Ovary (tissue), 9 donors: ENCODE data around the gene PSMC3. TPM values are rescaled to one million over a fixed set of nuclear protein-coding genes. Genes with fewer than 3 reads are reported as not detected.

ENCODE experiments used
- DNase-seq, 5 donors: peaks; one replicate each; pipeline ENCODE4 v3.0.0-alpha.2; 2019 to 2020
- H3K27ac ChIP-seq, 2 donors: fragments of 200-600 bp; one replicate each; pipeline versions ENCODE4 v1.5.1 to v1.8.0; 2019 to 2022
- H3K27me3 ChIP-seq: fragments of 200-600 bp; one replicate; pipeline ENCODE4 v1.8.0; 2022
- H3K36me3 ChIP-seq: fragments of 200-600 bp; sonication (generic); one replicate; pipeline ENCODE4 v1.5.1; 2019
- H3K4me1 ChIP-seq: one replicate; pipeline ENCODE4 v1.8.1; 2013; ENCODE audit warnings: mild to moderate bottlenecking, moderate library complexity; ENCODE audit not compliant: insufficient read depth
- H3K4me3 ChIP-seq: fragments of 200-600 bp; sonication (generic); one replicate; pipeline ENCODE4 v1.5.1; 2017
- H3K9me3 ChIP-seq, 2 donors: fragments of 200-600 bp in 1 of 2; sonication (generic) in 1 of 2; one replicate each; pipeline versions ENCODE4 v1.5.1 to v1.8.1; 2013 to 2019; ENCODE audit warnings: mild to moderate bottlenecking in 1 of 2, moderate library complexity in 1 of 2
- CTCF ChIP-seq, 3 donors: fragments of 450-650 bp in 2 of 3; fragments of 200-600 bp in 1 of 3; IDR thresholded peaks; one replicate each; pipeline versions ENCODE4 v1.5.1 to v1.8.0; 2016 to 2022; ENCODE audit warnings: antibody characterized with exemption in 3 of 3, mild to moderate bottlenecking in 1 of 3
- EP300 ChIP-seq: sonication (generic); formaldehyde crosslinking; IDR thresholded peaks from one replicate; pipeline ENCODE4 v1.6.1; 2017; ENCODE audit warnings: antibody characterized with exemption
- POLR2A ChIP-seq: fragments of 450-650 bp; IDR thresholded peaks from one replicate; pipeline ENCODE4 v1.6.1; 2017; ENCODE audit warnings: antibody characterized with exemption, mild to moderate bottlenecking, moderate library complexity
- WGBS, 3 donors: extraction: QIAGEN DNeasy Blood & Tissue Kit in 1 of 3; methylation state at CpG; one replicate each; pipeline versions ENCODE4 v1.1.5 to v1.1.7; 2013 to 2017; 5-methylcytosine and 5-hydroxymethylcytosine counted together
- intact Hi-C, 4 donors: fragments of 100-400 bp; cut with DNase I; formaldehyde crosslinking; loops; one replicate each; pipeline versions ENCODE4 v1.11.0 to v1.15.1; 2022 to 2023
- microRNA-seq, 3 donors: library from miRNA; unstranded; fragments of <30 nt; microRNA quantifications; one replicate each; pipeline versions ENCODE4 to v1.2.0, GENCODE V29; 2019 to 2020
- polyA plus RNA-seq, 2 donors: library from polyadenylated mRNA; stranded (reverse); fragments of 200-250 nt in 1 of 2; fragments of 350-450 nt in 1 of 2; fragmentation: Illumina TruSeq in 1 of 2; extraction: RNeasy Lipid Tissue Mini Kit (QIAGEN cat#74804) in 1 of 2; gene quantifications; one replicate each; pipeline ENCODE4 v1.2.3, GENCODE V29; 2013 to 2014
- small RNA-seq: library from RNA; depleted of rRNA; stranded (forward); fragments of <200 nt; gene quantifications from one replicate; pipeline ENCODE3, GENCODE V24; 2016
- total RNA-seq, 7 donors: library from RNA; depleted of rRNA in 2 of 7; stranded (reverse); fragments of >200 nt in 2 of 7; fragmentation: NEBNext Ultra II Directional in 3 of 7; extraction: Animal tissue kit (Norgen Biotek cat#: 25700) in 3 of 7; gene quantifications; one replicate each; pipeline versions ENCODE4 v1.1.0 to v1.2.4, GENCODE V29; 2016 to 2023
- donor health status: DM: no; HTN: no; CAD: no; lungs with moderate emphysema.
- donor health status: DM: no; HTN: no; CAD: no.
- donor health status: Bipolar disorder and iron deficiency.
- donor health status: DM: yes; HTN: yes; CAD: no.
- donor health status: DM: no; HTN: no; CAD: no.
- donor health status: DM: yes; HTN: yes; CAD: no.

Gene PSMC3
- total and polyA plus RNA-seq, 9 donors: 60.7 to 267 (median 87.2) TPM

- no peak for TF ChIP-seq CTCF (IDR thresholded peaks at IDR 0.05)
- TF ChIP-seq EP300: no peak
- no peak for TF ChIP-seq POLR2A
These were observed 53.8 kb downstream of the PSMC3 start for GRCh38 chr11:47372422-47372821.

DNA sequence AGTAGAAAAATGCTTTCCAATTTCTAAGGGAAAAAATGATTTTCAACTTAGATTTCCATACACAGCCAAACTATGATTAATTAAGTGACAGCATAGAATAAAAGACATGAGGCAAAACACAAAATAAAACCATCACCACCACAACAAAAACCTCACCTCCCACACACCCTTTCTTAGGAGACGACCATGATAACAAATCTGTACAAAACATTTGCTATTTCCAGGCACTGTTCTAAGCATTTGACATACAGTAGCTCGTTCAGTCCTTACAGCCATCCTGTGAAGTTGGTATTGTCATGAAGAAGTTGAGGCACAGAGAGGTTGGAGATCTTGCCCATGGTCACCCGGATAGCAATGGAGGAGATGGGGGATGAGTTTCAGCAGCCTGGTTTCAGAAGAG is 56.6 kb downstream of the PSMC3 start:
- TF ChIP-seq POLR2A (no peak), EP300 (no peak), CTCF (IDR thresholded peaks at IDR 0.05) (no peak)
- DNase-seq: no peak
- no peaks in the 10 kb centered on the region for H3K9me3 ChIP-seq
- 20 to 43% (median 33%) methylated on average over 3 of the region's 3 CpGs for WGBS, 3 donors
- H3K36me3 ChIP-seq: no peaks in the 10 kb centered on the region
- no peaks in the 10 kb centered on the region for H3K4me1 ChIP-seq
- no peak overlapping the region for H3K27ac ChIP-seq
- H3K4me3 ChIP-seq: no peak overlapping the region
- no peaks in the 10 kb centered on the region for H3K27me3 ChIP-seq
- intact Hi-C loops: loop anchor here (10.0 kb wide), 2 partner anchors 85 to 245 kb away; no protein-coding TSS in a partner anchor

More at GRCh38 chr11:47372422-47372821, 53.8 kb downstream of the PSMC3 start:
- Histone ChIP-seq H3K4me3 (no peak overlapping the region), H3K9me3 (no peaks in the 10 kb centered on the region), H3K27me3 (no peaks in the 10 kb centered on the region), H3K4me1 (no peaks in the 10 kb centered on the region), H3K36me3 (no peaks in the 10 kb centered on the region), H3K27ac (no peak overlapping the region)
- DNase-seq: peak in 1 of 5 donors; percentile 9
- intact Hi-C loops: loop anchor here (10.0 kb wide), 2 partner anchors 82 to 242 kb away; no protein-coding TSS in a partner anchor
- WGBS, 3 donors: 68 to 75% (median 68%) methylated on average over 7 of the region's 7 CpGs

Small RNAs within 50 kb of the gene (microRNA-seq; reads per million reads assigned to microRNA genes)
- gene MIR4487: 0 reads per million in 3 donors

Small RNAs within 50 kb of the gene (small RNA-seq; reads per million reads assigned to genes)
- gene MIR4487: not detected

Other genes starting within 250 kb of the PSMC3 start
- gene ARFGAP2, start 249.6 kb downstream of the PSMC3 start, total RNA-seq: 10 to 100 TPM; 66.0 to 94.9 (median 75.2) TPM
- 10 to 100 TPM; 41.5 to 65.2 TPM for gene ARFGAP2, start 249.6 kb downstream of the PSMC3 start, polyA plus RNA-seq
- 10 to 100 TPM; 26.1 to 69.8 (median 40.8) TPM for gene PACSIN3, start 240.0 kb downstream of the PSMC3 start, total RNA-seq
- gene PACSIN3, start 240.0 kb downstream of the PSMC3 start, polyA plus RNA-seq: 10 to 100 TPM in 1 of 2 donors, 1 to 10 TPM in 1; 2.9 to 25.7 TPM
- 10 to 100 TPM; 20.0 to 34.7 (median 25.8) TPM for gene DDB2, start 211.5 kb downstream of the PSMC3 start, total RNA-seq
- gene DDB2, start 211.5 kb downstream of the PSMC3 start, polyA plus RNA-seq: 10 to 100 TPM; 21.1 to 40.6 TPM
- 10 to 100 TPM; 15.1 to 25.5 (median 18.7) TPM for gene ACP2, start 177.6 kb downstream of the PSMC3 start, total RNA-seq
- 10 to 100 TPM; 14.7 to 20.1 TPM for gene ACP2, start 177.6 kb downstream of the PSMC3 start, polyA plus RNA-seq
- 10 to 100 TPM; 19.4 to 39.7 (median 29.0) TPM for gene NR1H3, start 168.4 kb downstream of the PSMC3 start, total RNA-seq
- 10 to 100 TPM; 18.0 to 27.0 TPM for gene NR1H3, start 168.4 kb downstream of the PSMC3 start, polyA plus RNA-seq
- 10 to 100 TPM; 29.7 to 53.5 (median 40.1) TPM for gene MADD, start 156.3 kb downstream of the PSMC3 start, total RNA-seq
- gene MADD, start 156.3 kb downstream of the PSMC3 start, polyA plus RNA-seq: 10 to 100 TPM; 20.3 to 35.4 TPM
- under 1 TPM in 3 of 7 donors, not detected in 4; 0.18 to 0.40 (median 0.32) TPM for gene MYBPC3, start 73.7 kb downstream of the PSMC3 start, total RNA-seq
- under 1 TPM; 0.05 to 0.22 TPM for gene MYBPC3, start 73.7 kb downstream of the PSMC3 start, polyA plus RNA-seq
- gene SPI1, start 47.9 kb downstream of the PSMC3 start, total RNA-seq: 10 to 100 TPM in 2 of 7 donors, 1 to 10 TPM in 5; 5.1 to 21.5 (median 8.5) TPM
- gene SPI1, start 47.9 kb downstream of the PSMC3 start, polyA plus RNA-seq: 1 to 10 TPM; 3.9 to 6.8 TPM
- 10 to 100 TPM; 38.7 to 60.2 (median 51.7) TPM for gene SLC39A13, start 17.8 kb downstream of the PSMC3 start, total RNA-seq
- 10 to 100 TPM in 1 of 2 donors, 1 to 10 TPM in 1; 2.8 to 54.8 TPM for gene SLC39A13, start 17.8 kb downstream of the PSMC3 start, polyA plus RNA-seq
- under 1 TPM in 3 of 7 donors, not detected in 4; 0.23 to 0.43 (median 0.32) TPM for gene RAPSN, start 22.7 kb upstream of the PSMC3 start, total RNA-seq
- under 1 TPM in 1 of 2 donors, not detected in 1; 0.08 TPM for gene RAPSN, start 22.7 kb upstream of the PSMC3 start, polyA plus RNA-seq
- 100 to 1,000 TPM in 1 of 7 donors, 10 to 100 TPM in 6; 64.0 to 109 (median 74.9) TPM for gene CELF1, start 126.7 kb upstream of the PSMC3 start, total RNA-seq
- gene CELF1, start 126.7 kb upstream of the PSMC3 start, polyA plus RNA-seq: 10 to 100 TPM; 25.0 to 48.3 TPM
- 100 to 1,000 TPM in 1 of 7 donors, 10 to 100 TPM in 6; 33.8 to 103 (median 36.7) TPM for gene PTPMT1, start 139.2 kb upstream of the PSMC3 start, total RNA-seq
- 10 to 100 TPM; 51.0 to 60.7 TPM for gene PTPMT1, start 139.2 kb upstream of the PSMC3 start, polyA plus RNA-seq
- 10 to 100 TPM; 14.4 to 21.6 (median 17.9) TPM for gene KBTBD4, start 152.5 kb upstream of the PSMC3 start, total RNA-seq
- gene KBTBD4, start 152.5 kb upstream of the PSMC3 start, polyA plus RNA-seq: 10 to 100 TPM; 19.3 to 23.5 TPM
- 10 to 100 TPM; 40.8 to 73.2 (median 60.2) TPM for gene NDUFS3, start 152.6 kb upstream of the PSMC3 start, total RNA-seq
- gene NDUFS3, start 152.6 kb upstream of the PSMC3 start, polyA plus RNA-seq: 10 to 100 TPM; 61.4 to 76.9 TPM
- gene FAM180B, start 160.2 kb upstream of the PSMC3 start, total RNA-seq: not detected
- under 1 TPM in 1 of 2 donors, not detected in 1; 0.62 TPM for gene FAM180B, start 160.2 kb upstream of the PSMC3 start, polyA plus RNA-seq
- gene C1QTNF4, start 168.0 kb upstream of the PSMC3 start, total RNA-seq: 10 to 100 TPM in 6 of 7 donors, 1 to 10 TPM in 1; 9.1 to 29.6 (median 14.8) TPM
- gene C1QTNF4, start 168.0 kb upstream of the PSMC3 start, polyA plus RNA-seq: 10 to 100 TPM in 1 of 2 donors, not detected in 1; 22.2 TPM
- gene MTCH2, start 216.1 kb upstream of the PSMC3 start, total RNA-seq: 10 to 100 TPM; 13.0 to 44.1 (median 38.8) TPM
- gene MTCH2, start 216.1 kb upstream of the PSMC3 start, polyA plus RNA-seq: 10 to 100 TPM; 20.4 to 51.2 TPM